A673 (cell line): ENCODE data around the gene ZFYVE28.

Experiments used
- CTCF ChIP-seq: fragments of 300-800, 200-600 bp; sonication (generic); conservative IDR thresholded peaks from 2 replicates; pipeline ENCODE4 v1.5.1; 2017; ENCODE audit warnings: low read depth, mild to moderate bottlenecking, antibody characterized with exemption, low read length, moderate library complexity, mixed read lengths
- EZH2 ChIP-seq: fragments of 200-600 bp; sonication (generic); IDR thresholded peaks from 2 replicates; pipeline ENCODE4 v1.6.1; 2017; ENCODE audit warnings: borderline replicate concordance, low read depth, mild to moderate bottlenecking, mixed read lengths, antibody characterized with exemption, low read length; ENCODE audit not compliant: poor library complexity, severe bottlenecking

GRCh38 chr4:2424581-2424980 lies 6.1 kb upstream of the ZFYVE28 start:
- TF ChIP-seq CTCF (no peak), EZH2 (no peak)
